Fibroblast of lung (primary cell): ENCODE results near the gene POU2F1. TPM values are rescaled to one million over a fixed set of nuclear protein-coding genes. Genes with fewer than 3 reads are reported as not detected.

Experiments
- DNase-seq, 2 donors: peaks; one replicate each; pipeline versions ENCODE4 v3.0.0 to v3.0.0-alpha.2; 2010; ENCODE audit warnings: low read depth in 2 of 2
- H2AFZ ChIP-seq: 2 replicates; pipeline ENCODE4 v1.5.1; 2012; ENCODE audit warnings: low read length, control low read depth, inconsistent platforms
- H3K27ac ChIP-seq: 2 replicates; pipeline ENCODE4 v1.5.1; 2011; ENCODE audit warnings: low read length, control low read depth; ENCODE audit not compliant: insufficient read depth
- H3K27me3 ChIP-seq: 2 replicates; pipeline ENCODE4 v1.5.1; 2011; ENCODE audit warnings: mild to moderate bottlenecking, low read length; ENCODE audit not compliant: control insufficient read depth, insufficient read depth
- H3K36me3 ChIP-seq: 2 replicates; pipeline ENCODE4 v1.5.1; 2011; ENCODE audit warnings: low read length; ENCODE audit not compliant: control insufficient read depth, insufficient read depth
- H3K4me1 ChIP-seq: 2 replicates; pipeline ENCODE4 v1.5.1; 2011; ENCODE audit warnings: low read length; ENCODE audit not compliant: control insufficient read depth, insufficient read depth; ENCODE audit errors: extremely low read depth
- H3K4me2 ChIP-seq: 2 replicates; pipeline ENCODE4 v1.5.1; 2011; ENCODE audit warnings: low read length, control low read depth; ENCODE audit not compliant: insufficient read depth; ENCODE audit errors: extremely low read depth
- H3K4me3 ChIP-seq, 4 experiments: fragments of 200-600 bp in 1 of 4; sonication (generic) in 1 of 4; replicated peaks in 1 of 4; 2 replicates each; pipeline ENCODE4 v1.5.1; 2011 to 2016; ENCODE audit warnings: low read length in 4 of 4, low read depth in 3 of 4, mild to moderate bottlenecking in 3 of 4, control low read depth in 2 of 4, inconsistent platforms in 1 of 4, mixed read lengths in 1 of 4; ENCODE audit not compliant: insufficient read depth in 1 of 4; ENCODE audit errors: control extremely low read depth in 1 of 4
- H3K79me2 ChIP-seq: 2 replicates; pipeline ENCODE4 v1.5.1; 2012; ENCODE audit warnings: mild to moderate bottlenecking, low read length, inconsistent platforms; ENCODE audit not compliant: control insufficient read depth, insufficient read depth
- H3K9ac ChIP-seq: 2 replicates; pipeline ENCODE4 v1.5.1; 2011; ENCODE audit warnings: mild to moderate bottlenecking, low read length, control low read depth; ENCODE audit not compliant: insufficient read depth
- H3K9me3 ChIP-seq: 2 replicates; pipeline ENCODE4 v1.5.1; 2012; ENCODE audit warnings: low read depth, low read length; ENCODE audit not compliant: control insufficient read depth, insufficient read depth
- H4K20me1 ChIP-seq: 2 replicates; pipeline ENCODE4 v1.5.1; 2011; ENCODE audit warnings: low read length; ENCODE audit not compliant: control insufficient read depth, insufficient read depth; ENCODE audit errors: extremely low read depth
- CTCF ChIP-seq, 2 donors: IDR thresholded peaks in 1 of 2; conservative IDR thresholded peaks in 1 of 2; 1 replicate in 1 of 2; 2 replicates in 1 of 2; pipeline ENCODE4 v1.5.1; 2011 to 2012; ENCODE audit warnings: low read length in 2 of 2, control low read depth in 1 of 2, inconsistent platforms in 1 of 2, low read depth in 1 of 2, mild to moderate bottlenecking in 1 of 2
- EZH2 ChIP-seq: IDR thresholded peaks from 2 replicates; pipeline ENCODE4 v1.5.1; 2012; ENCODE audit warnings: low read length, control low read depth, mild to moderate bottlenecking; ENCODE audit errors: missing control alignments
- polyA plus RNA-seq, 2 donors: library from polyadenylated mRNA; depleted of rRNA in 1 of 2; stranded (reverse) in 1 of 2; unstranded in 1 of 2; fragments of >200 nt; gene quantifications; 2 replicates each; pipeline ENCODE4 v1.2.1, GENCODE V29; 2011 to 2012; ENCODE audit warnings: missing spikeins in 1 of 2
- total RNA-seq: library from RNA; depleted of rRNA; stranded (reverse); fragments of >200 nt; gene quantifications from 2 replicates; pipeline ENCODE4 v1.2.1, GENCODE V29; 2014

POU2F1 gene
- total and polyA plus RNA-seq, 2 donors (not counting 1 experiment from before 2014, with no cell fraction given), result 3.5 to 4.3 TPM

GRCh38 chr1:167186771-167187170, 33.9 kb upstream of the POU2F1 start:
- DNase-seq, result no peak
- Histone ChIP-seq H3K4me3 (no peak overlapping the region), H3K36me3 (no peaks in the 10 kb centered on the region), H3K27me3 (no peaks in the 10 kb centered on the region), H3K27ac (no peak overlapping the region), H3K4me1 (no peaks in the 10 kb centered on the region), H4K20me1 (no peaks in the 10 kb centered on the region), H3K79me2 (no peaks in the 10 kb centered on the region), H3K9ac (no peak overlapping the region), H3K9me3 (no peaks in the 10 kb centered on the region), H2AFZ (no peak overlapping the region), H3K4me2 (no peak overlapping the region)
- no peak for TF ChIP-seq EZH2
- no peak for TF ChIP-seq CTCF (conservative IDR thresholded peaks at IDR 0.05 in 1 of 2, IDR thresholded peaks at IDR 0.05 in 1 of 2; ENCODE audit: low read depth in 1 of 2, low read length in 2 of 2)

GRCh38 chr1:167190747-167191237, 29.9 kb upstream of the POU2F1 start:
- no peaks in the 10 kb centered on the region for H3K79me2 ChIP-seq
- no peak overlapping the region for H2AFZ ChIP-seq
- no peaks in the 10 kb centered on the region for H3K4me1 ChIP-seq
- H3K27ac ChIP-seq, result no peak overlapping the region
- TF ChIP-seq EZH2 (no peak), CTCF (conservative IDR thresholded peaks at IDR 0.05 in 1 of 2, IDR thresholded peaks at IDR 0.05 in 1 of 2; ENCODE audit: low read depth in 1 of 2, low read length in 2 of 2) (no peak)
- H3K4me3 ChIP-seq, result no peak overlapping the region
- no peaks in the 10 kb centered on the region for H3K27me3 ChIP-seq
- H3K9me3 ChIP-seq, result no peaks in the 10 kb centered on the region
- no peaks in the 10 kb centered on the region for H3K36me3 ChIP-seq
- no peaks in the 10 kb centered on the region for H4K20me1 ChIP-seq
- H3K9ac ChIP-seq, result no peak overlapping the region
- no peak for DNase-seq
- H3K4me2 ChIP-seq, result no peak overlapping the region

GRCh38 chr1:167191958-167192357, 28.7 kb upstream of the POU2F1 start:
- Histone ChIP-seq H3K4me3 (no peak overlapping the region), H3K9ac (no peak overlapping the region), H3K27ac (no peak overlapping the region), H3K27me3 (no peaks in the 10 kb centered on the region), H4K20me1 (no peaks in the 10 kb centered on the region), H3K9me3 (no peaks in the 10 kb centered on the region), H2AFZ (no peak overlapping the region), H3K4me1 (no peaks in the 10 kb centered on the region), H3K36me3 (no peaks in the 10 kb centered on the region), H3K79me2 (no peaks in the 10 kb centered on the region), H3K4me2 (no peak overlapping the region)
- DNase-seq, result no peak
- TF ChIP-seq EZH2, result no peak
- no peak for TF ChIP-seq CTCF (conservative IDR thresholded peaks at IDR 0.05 in 1 of 2, IDR thresholded peaks at IDR 0.05 in 1 of 2; ENCODE audit: low read depth in 1 of 2, low read length in 2 of 2)
